ENCODE results near the gene KDM8. TPM values are rescaled to one million over a fixed set of nuclear protein-coding genes. Genes with fewer than 3 reads are reported as not detected.
"Not testable (repeated sequence)": the region's sequence is repeated elsewhere in the genome, so short reads cannot be mapped to it uniquely, and the experiment has no call there.

KDM8 gene
- total RNA-seq, 1 experiment from 2014 or later, result 1.2 TPM

GRCh38 chr16:27240948-27241531 is 37.7 kb downstream of the KDM8 start:
- DNase-seq (ENCODE audit: extremely low read depth, low read depth), result no peak

- no peak for DNase-seq (ENCODE audit: extremely low read depth, low read depth)
Measured at GRCh38 chr16:27241658-27242057, 38.3 kb downstream of the KDM8 start.

- no peak for DNase-seq (ENCODE audit: extremely low read depth, low read depth)
Measured at GRCh38 chr16:27242398-27242797, 39.1 kb downstream of the KDM8 start.

DNA sequence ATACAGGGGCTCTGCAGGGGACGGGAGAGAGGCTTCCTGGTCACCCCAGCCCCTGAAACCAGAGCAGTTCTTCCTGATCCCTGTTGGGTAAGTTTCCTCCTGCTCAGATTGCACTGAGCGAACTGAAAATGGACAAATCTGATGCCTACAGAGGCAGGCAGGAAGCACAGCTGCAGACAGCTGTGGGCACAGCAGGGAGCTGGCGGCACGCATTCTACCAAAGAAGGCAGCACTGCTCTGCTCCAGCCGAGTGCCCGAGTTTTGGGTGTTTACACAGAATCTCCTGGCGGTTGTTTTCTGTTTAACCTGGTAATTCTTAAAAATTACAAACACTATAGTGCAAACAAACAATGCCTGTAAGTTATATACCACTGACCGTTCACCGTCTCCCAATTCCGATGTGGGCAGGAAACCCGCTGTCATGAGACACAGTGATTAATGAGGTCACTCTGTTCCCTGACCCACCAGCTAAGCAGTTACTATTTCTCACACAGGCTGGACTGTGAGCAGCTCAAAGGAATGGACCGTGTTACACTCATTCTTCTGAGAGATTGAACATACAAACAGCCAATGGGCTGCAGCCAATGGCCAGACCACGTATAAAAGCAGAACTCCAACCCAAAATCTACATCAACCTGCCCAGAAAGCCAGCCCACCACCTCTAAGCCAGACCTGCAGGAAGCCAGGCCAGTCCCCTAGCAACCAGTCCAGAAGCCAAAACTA is 39.7 kb downstream of the KDM8 start:
- DNase-seq (ENCODE audit: extremely low read depth, low read depth), result peak; percentile 57

DNA sequence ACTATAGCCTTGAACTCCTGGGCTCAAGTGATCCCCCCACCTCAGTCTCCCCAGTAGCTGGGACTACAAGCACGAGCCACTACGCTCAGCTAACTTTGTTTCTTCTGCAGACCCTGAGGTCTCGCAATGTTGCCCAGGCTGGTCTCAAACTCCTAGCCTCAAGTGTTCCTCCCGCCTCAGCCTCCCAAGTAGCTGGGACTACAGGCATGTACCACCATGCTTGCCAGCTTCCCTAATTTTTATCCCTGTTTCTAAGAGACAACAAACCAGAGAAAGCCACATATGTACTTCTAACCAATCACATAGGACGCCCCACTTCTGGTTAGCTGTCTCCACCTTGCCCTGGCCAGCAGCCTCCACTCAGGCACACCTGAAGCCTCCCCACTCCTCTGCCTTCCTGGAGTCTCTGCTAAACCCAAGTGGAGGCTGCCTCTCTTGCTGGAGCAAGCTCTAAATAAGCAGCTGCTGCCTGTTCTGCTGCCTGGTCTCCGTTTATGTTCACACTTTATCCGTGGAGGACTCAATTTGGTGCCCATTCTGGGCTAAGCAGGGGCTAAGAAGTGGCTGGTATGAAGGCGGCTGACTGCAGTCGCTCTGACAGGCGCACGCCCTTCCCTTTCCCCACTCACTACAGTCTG is 40.5 kb downstream of the KDM8 start:
- DNase-seq (ENCODE audit: extremely low read depth, low read depth), result no peak

DNA sequence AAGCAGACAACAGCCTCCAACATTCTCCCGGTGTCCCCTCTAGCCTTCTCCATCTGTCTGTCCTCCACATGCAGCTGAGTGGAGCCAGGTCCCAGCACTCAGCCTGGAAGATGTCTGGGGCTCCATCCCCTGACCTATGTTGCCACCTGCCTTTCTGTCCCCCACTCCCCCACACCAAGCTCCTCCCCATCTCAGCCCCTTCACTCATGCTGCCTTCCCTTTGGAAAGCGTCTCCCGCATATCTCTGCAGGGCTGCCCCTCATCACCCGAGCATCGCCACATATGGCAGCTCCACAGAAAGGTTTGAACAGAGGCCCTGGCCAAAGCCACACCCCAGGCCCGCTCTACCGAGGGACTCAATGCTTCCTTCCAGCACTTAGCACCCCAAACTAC is 41.0 kb downstream of the KDM8 start:
- no peak for DNase-seq (ENCODE audit: extremely low read depth, low read depth)

- DNase-seq (ENCODE audit: extremely low read depth, low read depth), result peak; percentile 74
Measured at GRCh38 chr16:27245276-27246172, 42.2 kb downstream of the KDM8 start.

DNA sequence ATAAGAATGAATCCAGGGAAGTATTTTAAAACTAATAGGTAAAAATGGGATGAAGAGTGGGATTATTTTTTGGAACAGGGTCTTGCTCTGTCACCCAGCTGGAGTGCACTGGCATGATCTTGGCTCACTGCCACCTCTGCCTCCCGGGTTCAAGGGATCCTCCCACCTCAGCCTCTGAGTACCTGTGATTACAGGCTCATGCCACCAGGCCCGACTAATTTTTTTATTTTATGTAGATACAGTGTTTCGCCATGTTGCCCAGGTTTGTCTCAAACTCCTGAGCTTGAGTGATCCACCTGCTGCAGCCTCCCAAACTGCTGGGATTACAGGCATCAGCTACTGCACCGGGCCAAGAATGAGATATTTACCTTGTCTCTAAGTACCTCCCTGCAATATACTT is 43.1 kb downstream of the KDM8 start:
- DNase-seq (ENCODE audit: extremely low read depth, low read depth), result no peak

- DNase-seq (ENCODE audit: extremely low read depth, low read depth), result not testable (repeated sequence)
Measured at GRCh38 chr16:27247076-27247475, 43.8 kb downstream of the KDM8 start.

DNA sequence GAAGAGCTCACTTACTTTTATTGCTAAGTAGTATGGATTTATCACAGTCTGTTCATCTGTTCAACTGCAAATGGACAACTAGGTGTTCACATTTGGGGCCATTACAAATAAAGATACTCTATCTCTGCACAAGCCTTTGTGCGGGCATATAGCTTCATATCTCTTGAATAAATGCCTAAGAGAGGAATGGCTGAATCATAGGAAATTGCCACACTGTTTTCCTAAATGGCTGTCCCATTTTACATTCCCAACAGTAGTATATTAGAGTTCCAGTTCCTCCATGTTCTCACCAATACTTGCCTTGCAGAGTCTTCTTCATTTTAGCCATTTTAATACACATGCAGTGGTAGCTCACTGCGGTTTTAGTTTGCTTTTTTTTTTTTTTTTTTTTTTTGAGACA is 44.7 kb downstream of the KDM8 start:
- no peak for DNase-seq (ENCODE audit: extremely low read depth, low read depth)

GRCh38 chr16:27248886-27249285 is 45.6 kb downstream of the KDM8 start:
- not testable (repeated sequence) for DNase-seq (ENCODE audit: extremely low read depth, low read depth)

GRCh38 chr16:27251541-27252205 is 48.3 kb downstream of the KDM8 start:
- DNase-seq (ENCODE audit: extremely low read depth, low read depth), result no peak

- no peak for DNase-seq (ENCODE audit: extremely low read depth, low read depth)
Measured at GRCh38 chr16:27252206-27252585, 48.9 kb downstream of the KDM8 start.

DNA sequence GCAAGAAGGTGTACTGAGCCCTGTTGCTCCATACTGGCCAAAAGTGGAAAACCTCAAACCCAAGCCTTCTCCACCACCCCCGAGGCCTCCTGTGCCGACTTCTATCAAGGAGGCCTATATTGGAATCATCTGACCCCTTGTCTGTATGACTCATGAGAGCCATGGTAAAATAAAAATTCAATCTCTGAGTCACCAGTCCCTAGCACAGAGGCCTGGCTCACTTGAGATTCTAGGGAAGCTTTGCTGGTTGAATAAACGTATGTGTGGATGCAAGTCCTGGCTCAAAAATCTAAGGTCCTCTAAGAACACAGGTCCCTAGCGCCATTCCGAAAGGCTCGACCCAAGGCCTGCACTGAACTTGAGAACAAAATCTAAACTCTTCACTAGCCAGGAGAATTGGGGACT is 50.2 kb downstream of the KDM8 start:
- DNase-seq (ENCODE audit: extremely low read depth, low read depth), result no peak

DNA sequence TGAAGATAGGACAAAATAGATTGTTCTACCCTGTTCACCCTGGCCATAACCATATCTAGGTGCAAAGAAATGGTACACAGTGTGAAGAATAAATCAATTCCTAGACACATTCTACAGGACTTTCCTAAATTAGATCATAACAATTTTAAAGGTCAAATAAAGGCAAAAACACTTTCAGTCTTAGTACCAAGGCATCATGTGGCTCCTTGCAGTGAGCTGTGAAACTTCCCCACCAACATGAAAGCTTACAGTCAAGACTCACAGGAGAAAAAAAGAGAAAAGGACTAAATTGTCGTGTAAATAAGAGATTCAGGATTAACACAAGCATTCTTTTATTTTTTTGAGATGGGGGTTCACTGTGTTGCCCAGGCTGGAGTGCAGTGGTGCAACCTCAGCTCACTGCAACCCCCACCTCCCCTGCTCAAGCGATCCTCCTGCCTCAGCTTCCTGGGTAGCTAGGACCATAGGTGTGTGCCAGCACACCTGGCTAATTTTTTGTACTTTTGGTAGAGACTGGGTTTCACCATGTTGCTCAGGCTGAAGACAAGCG is 51.0 kb downstream of the KDM8 start:
- DNase-seq (ENCODE audit: extremely low read depth, low read depth), result no peak

GRCh38 chr16:27256861-27257260 is 53.5 kb downstream of the KDM8 start:
- no peak for DNase-seq (ENCODE audit: extremely low read depth, low read depth)

DNA sequence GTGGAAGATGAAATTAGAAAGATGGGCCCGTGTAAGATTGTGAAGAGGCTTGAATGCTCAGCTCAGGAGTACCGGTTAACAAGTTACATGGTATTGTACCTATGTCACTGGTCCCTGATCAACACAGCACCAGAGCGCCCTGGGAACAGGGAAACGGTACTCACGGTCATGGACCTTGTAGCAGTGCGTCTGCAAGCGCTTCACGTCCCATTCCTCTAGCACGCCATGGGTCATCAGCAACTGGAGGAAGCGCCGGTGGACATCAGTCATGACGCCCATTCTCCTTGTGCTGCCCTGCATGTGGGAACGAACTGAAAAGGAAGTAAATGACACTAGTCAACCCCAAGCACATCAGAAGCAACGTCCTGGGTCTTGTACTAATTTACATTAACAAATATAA is 53.9 kb downstream of the KDM8 start:
- DNase-seq (ENCODE audit: extremely low read depth, low read depth), result no peak

DNA sequence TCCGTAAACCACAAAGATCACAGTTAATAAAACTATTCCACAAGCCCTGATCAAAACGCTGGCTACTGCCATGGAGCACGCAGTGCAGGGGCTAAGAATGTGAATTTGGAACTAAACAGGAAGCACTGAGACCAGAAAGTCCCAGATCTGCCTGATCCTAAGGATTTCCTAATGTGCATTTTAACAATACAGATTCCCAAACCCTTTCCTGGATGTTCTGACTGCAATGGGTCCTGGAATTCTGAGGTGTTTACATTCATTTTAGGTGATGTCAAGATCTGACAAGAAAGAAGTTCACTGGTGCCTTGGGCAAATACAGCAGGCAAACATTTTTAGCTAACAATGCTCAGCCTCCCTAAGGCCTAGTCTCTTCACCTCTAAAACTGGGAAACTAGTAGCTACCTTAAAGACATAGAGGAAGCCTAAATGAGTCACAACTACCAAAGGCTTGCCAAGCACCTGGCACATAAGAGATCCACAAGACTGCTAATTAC is 55.0 kb downstream of the KDM8 start:
- no peak for DNase-seq (ENCODE audit: extremely low read depth, low read depth)

- DNase-seq (ENCODE audit: extremely low read depth, low read depth), result no peak
Measured at GRCh38 chr16:27259710-27260109, 56.4 kb downstream of the KDM8 start.

- not testable (repeated sequence) for DNase-seq (ENCODE audit: extremely low read depth, low read depth)
Measured at GRCh38 chr16:27262904-27263423, 59.6 kb downstream of the KDM8 start.
